ENCODE results near the gene TSPEAR. TPM values are rescaled to one million over a fixed set of nuclear protein-coding genes. Genes with fewer than 3 reads are reported as not detected.

The TSPEAR gene
- total RNA-seq, 1 donor, result not detected

DNA sequence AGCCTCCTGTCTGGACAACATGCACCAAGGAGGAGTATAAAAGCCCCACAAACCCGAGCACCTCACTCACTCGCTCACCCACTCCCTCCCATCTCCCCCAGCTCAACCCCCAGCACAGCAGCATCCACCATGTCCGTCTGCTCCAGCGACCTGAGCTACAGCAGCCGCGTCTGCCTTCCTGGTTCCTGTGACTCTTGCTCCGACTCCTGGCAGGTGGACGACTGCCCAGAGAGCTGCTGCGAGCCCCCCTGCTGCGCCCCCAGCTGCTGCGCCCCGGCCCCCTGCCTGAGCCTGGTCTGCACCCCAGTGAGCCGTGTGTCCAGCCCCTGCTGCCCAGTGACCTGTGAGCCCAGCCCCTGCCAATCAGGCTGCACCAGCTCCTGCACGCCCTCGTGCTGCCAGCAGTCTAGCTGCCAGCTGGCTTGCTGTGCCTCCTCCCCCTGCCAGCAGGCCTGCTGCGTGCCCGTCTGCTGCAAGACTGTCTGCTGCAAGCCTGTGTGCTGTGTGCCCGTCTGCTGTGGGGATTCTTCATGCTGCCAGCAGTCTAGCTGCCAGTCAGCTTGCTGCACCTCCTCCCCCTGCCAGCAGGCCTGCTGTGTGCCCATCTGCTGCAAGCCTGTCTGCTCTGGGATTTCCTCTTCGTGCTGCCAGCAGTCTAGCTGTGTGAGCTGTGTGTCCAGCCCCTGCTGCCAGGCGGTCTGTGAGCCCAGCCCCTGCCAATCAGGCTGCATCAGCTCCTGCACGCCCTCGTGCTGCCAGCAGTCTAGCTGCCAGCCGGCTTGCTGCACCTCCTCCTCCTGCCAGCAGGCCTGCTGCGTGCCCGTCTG, 137.5 kb downstream of the TSPEAR start, which contains the start of gene KRTAP10-4:
KRTAP10-4 (plus strand) TSS at position 100 of the 827 bp plus-strand sequence; CDS start at position 130, 30 bp downstream.

DNA sequence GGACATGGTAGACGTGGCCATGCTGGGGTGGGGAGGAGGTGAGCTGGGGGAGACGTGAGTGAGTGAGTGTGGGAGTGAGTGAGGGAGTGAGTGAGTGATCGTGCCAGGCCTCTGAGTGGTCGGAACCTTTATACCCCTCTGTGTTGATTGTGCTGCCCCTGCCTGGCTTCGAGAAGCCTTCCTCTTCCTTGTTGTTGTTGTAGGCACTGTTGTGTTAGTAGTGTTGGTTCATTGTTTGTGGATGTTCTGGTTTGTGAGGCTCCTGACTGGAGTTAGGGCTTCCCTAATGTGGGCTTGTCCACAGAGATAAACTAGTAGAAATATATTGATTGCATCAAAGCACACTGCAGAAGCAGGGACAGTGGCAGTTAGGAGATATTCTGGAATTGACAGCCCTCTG, 152.7 kb downstream of the TSPEAR start, which contains the start of gene KRTAP10-3:
KRTAP10-3 (minus strand) TSS at position 101 of the 400 bp plus-strand sequence; CDS start at position 21, 80 bp downstream.

DNA sequence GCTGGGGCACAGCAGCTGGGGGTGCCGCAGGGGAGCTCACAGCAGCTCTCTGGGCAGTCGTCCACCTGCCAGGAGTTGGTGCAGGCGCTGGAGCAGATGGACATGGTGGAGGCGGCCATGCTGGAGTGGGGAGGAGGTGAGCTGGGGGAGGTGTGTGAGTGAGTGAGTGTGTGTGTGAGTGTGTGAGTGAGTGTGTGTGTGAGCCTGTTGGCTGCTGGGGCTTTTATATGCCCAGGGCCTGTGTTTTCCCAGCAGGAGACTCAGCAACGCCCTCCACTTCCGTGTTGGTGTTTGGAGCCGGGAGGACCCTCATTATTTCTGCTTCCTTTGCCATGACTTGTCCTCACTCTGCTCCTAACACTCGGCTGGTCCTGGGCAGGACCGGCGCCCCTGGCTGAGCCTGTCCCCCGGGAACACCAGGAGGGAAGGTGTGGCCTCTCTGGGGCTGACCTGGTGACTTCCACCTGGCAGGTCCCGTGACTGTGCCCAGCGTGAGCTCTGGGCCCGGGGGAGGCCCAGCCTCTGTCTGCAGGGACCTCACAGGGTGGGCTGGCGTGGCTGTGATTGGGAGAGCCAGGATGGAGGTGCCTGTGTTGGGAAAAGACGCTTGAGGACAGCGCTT, 159.9 kb downstream of the TSPEAR start, which contains the start of gene KRTAP10-2:
KRTAP10-2 (minus strand) TSS at position 166 of the 622 bp plus-strand sequence; CDS start at position 119, 47 bp downstream.

DNA sequence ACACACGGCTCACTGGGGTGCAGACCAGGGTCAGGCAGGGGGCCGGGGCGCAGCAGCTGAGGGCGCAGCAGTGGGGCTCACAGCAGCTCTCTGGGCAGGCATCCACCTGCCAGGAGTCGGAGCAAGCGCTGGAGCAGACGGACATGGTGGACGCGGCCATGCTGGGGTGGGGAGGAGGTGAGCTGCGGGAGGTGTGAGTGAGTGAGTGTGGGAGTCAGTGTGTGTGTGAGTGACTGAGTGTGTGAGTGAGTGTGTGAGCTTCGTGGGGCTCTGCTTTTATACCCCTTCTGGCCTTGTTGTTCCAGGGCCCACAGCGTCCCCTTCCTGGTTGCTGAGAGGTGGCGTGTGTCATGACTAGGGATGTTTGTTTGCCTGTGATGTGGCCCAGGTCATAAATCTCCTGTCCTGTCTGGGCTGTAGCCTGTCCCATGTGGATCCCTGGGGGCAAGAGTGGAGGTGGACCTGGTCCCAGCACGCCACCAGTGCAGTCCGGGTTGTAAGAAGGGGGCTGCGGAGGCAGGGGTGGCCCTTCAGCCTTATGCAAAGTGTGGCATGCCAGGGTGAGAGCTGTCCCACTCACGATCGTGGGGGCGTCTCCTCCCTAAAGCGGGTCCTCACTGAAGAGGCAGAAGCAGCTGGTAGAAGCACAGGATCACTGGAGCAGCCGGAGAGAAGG, 171.2 kb downstream of the TSPEAR start, which contains the start of gene KRTAP10-1:
KRTAP10-1 (minus strand) TSS at position 205 of the 676 bp plus-strand sequence; CDS start at position 160, 45 bp downstream.

DNA sequence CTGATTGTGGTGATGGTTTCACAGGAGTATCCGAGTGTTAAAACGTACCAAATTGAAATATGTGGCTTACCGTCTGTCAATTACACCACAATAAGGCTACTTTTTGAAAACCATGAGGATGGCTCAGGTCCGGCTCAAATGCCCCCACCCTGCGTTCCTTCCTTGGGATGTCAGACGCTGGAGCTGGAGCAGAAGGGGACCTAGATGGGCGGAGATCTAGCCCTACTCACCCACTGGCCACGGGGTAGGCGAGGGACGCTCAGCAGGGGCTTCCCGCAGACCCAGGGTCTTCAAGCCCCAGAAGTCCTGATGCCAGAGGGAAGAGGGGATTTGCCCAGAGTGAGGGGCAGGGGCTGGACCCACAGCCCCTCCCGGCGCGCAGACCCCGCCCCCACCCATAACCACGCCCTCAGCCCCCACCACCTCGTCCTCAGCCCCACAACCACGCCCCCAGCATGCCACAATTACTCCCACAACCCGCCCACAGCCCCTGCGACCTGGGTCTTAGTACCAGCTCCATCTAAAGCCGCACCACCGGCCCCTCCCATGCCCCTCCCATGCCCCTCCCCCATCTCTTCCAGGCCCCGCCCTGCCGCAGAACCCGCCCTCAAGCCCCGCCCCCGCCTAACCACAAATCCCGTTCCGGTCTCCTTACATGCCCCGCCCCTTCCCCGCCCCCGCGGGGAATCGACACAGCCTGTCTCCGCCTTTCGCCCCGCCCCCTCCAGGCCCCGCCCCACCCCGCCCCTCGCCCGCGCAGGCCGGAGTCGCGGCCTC, 256.4 kb downstream of the TSPEAR start, which contains the start of gene LRRC3:
LRRC3 (plus strand) TSS at position 764 of the 777 bp plus-strand sequence. CDS start 1,135 bp downstream, outside the sequence.

Small RNA genes within 50 kb of the gene (small RNA-seq; reads per million reads assigned to genes)
- not detected for gene KRTAP12-6P

Other genes with a start within 250 kb of the TSPEAR start
- gene KRTAP10-1, start 171.4 kb downstream of the TSPEAR start, total RNA-seq, result not detected in 2 replicates
- gene KRTAP10-2, start 160.1 kb downstream of the TSPEAR start, total RNA-seq, result not detected in 2 replicates
- gene KRTAP10-3, start 152.8 kb downstream of the TSPEAR start, total RNA-seq, result not detected in 2 replicates
- gene KRTAP10-4, start 137.8 kb downstream of the TSPEAR start, total RNA-seq, result not detected in 2 replicates
- gene KRTAP10-5, start 131.0 kb downstream of the TSPEAR start, total RNA-seq, result not detected in 2 replicates
- gene KRTAP10-6, start 119.1 kb downstream of the TSPEAR start, total RNA-seq, result not detected in 2 replicates
- gene KRTAP10-7, start 111.0 kb downstream of the TSPEAR start, total RNA-seq, result not detected in 2 replicates
- not detected in 2 replicates for gene KRTAP10-8, start 99.5 kb downstream of the TSPEAR start, total RNA-seq
- not detected in 2 replicates for gene KRTAP10-9, start 84.5 kb downstream of the TSPEAR start, total RNA-seq
- gene KRTAP10-10, start 74.2 kb downstream of the TSPEAR start, total RNA-seq, result not detected in 2 replicates
- not detected in 2 replicates for gene KRTAP10-11, start 65.2 kb downstream of the TSPEAR start, total RNA-seq
- gene KRTAP12-4, start 56.9 kb downstream of the TSPEAR start, total RNA-seq, result not detected in 2 replicates
- not detected in 2 replicates for gene KRTAP12-3, start 53.6 kb downstream of the TSPEAR start, total RNA-seq
- not detected in 2 replicates for gene KRTAP12-2, start 44.6 kb downstream of the TSPEAR start, total RNA-seq
- gene KRTAP12-1, start 29.4 kb downstream of the TSPEAR start, total RNA-seq, result not detected in 2 replicates
- not detected in 2 replicates for gene KRTAP10-12, start 14.4 kb downstream of the TSPEAR start, total RNA-seq
- 42.8 and 43.3 TPM in 2 replicates for gene UBE2G2, start 90.2 kb upstream of the TSPEAR start, total RNA-seq
- gene SUMO3, start 106.5 kb upstream of the TSPEAR start, total RNA-seq, result 66.7 and 112 TPM in 2 replicates
- gene PTTG1IP, start 162.1 kb upstream of the TSPEAR start, total RNA-seq, result 147 and 178 TPM in 2 replicates
- gene ITGB2, start 209.3 kb upstream of the TSPEAR start, total RNA-seq, result 0.43 TPM in 1 of 2 replicates, not detected in the other
- gene SLX9, start 228.5 kb upstream of the TSPEAR start, total RNA-seq, result 6.3 and 11.4 TPM in 2 replicates